SK-N-SH treated with all-trans-retinoic acid at 6 μM for 48 hours (cell line): Measurements from ENCODE around the gene NF1.

ENCODE experiments used
- ATAC-seq: fragments of 200-7000 bp; cut with Tn5 transposase; 3 replicates; pipeline ENCODE4 v1.9.1; 2020; ENCODE audit warnings: mild to moderate bottlenecking, moderate library complexity
- ARNTL ChIP-seq: fragments of 450-650 bp; formaldehyde crosslinking; IDR thresholded peaks from 2 replicates; pipeline ENCODE4 v1.5.0; 2020; ENCODE audit warnings: low read depth, mild to moderate bottlenecking, moderate library complexity, borderline replicate concordance
- BACH2 ChIP-seq: fragments of 250-450 bp; sonication (Bioruptor Pico); IDR thresholded peaks from 2 replicates; pipeline ENCODE4 v1.9.0; 2021; ENCODE audit warnings: mild to moderate bottlenecking, borderline replicate concordance
- ESRRG ChIP-seq: fragments of 250-450 bp; sonication (Bioruptor Pico); IDR thresholded peaks from 2 replicates; pipeline ENCODE4 v1.6.1; 2021; ENCODE audit warnings: mild to moderate bottlenecking
- ISL1 ChIP-seq: fragments of 250-450 bp; sonication (Bioruptor Pico); IDR thresholded peaks from 2 replicates; pipeline ENCODE4 v2.1.2; 2022; ENCODE audit warnings: mild to moderate bottlenecking, moderate library complexity
- OSR1 ChIP-seq: fragments of 250-450 bp; sonication (Bioruptor Pico); IDR thresholded peaks from 2 replicates; pipeline ENCODE4 v1.8.0; 2022; ENCODE audit warnings: moderate library complexity, mild to moderate bottlenecking, inconsistent platforms
- PATZ1 ChIP-seq: fragments of 250-450 bp; sonication (Bioruptor Pico); IDR thresholded peaks from 2 replicates; pipeline ENCODE4 v1.8.0; 2020; ENCODE audit warnings: mild to moderate bottlenecking, moderate library complexity, borderline replicate concordance
- POU6F1 ChIP-seq: fragments of 250-450 bp; sonication (Bioruptor Pico); IDR thresholded peaks from 2 replicates; pipeline ENCODE4 v1.8.0; 2021; ENCODE audit warnings: low read depth, mild to moderate bottlenecking, moderate library complexity, borderline replicate concordance
- PPARA ChIP-seq: fragments of 250-450 bp; sonication (Bioruptor Pico); IDR thresholded peaks from 2 replicates; pipeline ENCODE4 v1.5.0; 2020; ENCODE audit warnings: mild to moderate bottlenecking, borderline replicate concordance
- RARB ChIP-seq: fragments of 250-450 bp; sonication (Bioruptor Pico); IDR thresholded peaks from 2 replicates; pipeline ENCODE4 v1.8.0; 2021; ENCODE audit warnings: mild to moderate bottlenecking, moderate library complexity
- SNAI2 ChIP-seq: fragments of 250-450 bp; sonication (Bioruptor Pico); IDR thresholded peaks from 2 replicates; pipeline ENCODE4 v1.5.0; 2020; ENCODE audit warnings: mild to moderate bottlenecking, moderate library complexity
- TCF4 ChIP-seq: fragments of 250-450 bp; sonication (Bioruptor Pico); IDR thresholded peaks from 2 replicates; pipeline ENCODE4 v1.8.0; 2021; ENCODE audit warnings: mild to moderate bottlenecking, moderate library complexity, borderline replicate concordance
- TOX ChIP-seq: fragments of 250-450 bp; sonication (Bioruptor Pico); IDR thresholded peaks from 2 replicates; pipeline ENCODE4 v1.8.0; 2021; ENCODE audit warnings: mild to moderate bottlenecking, moderate library complexity, borderline replicate concordance
- ZC3H10 ChIP-seq: fragments of 250-450 bp; sonication (Bioruptor Pico); IDR thresholded peaks from 2 replicates; pipeline ENCODE4 v1.5.1; 2021; ENCODE audit warnings: mild to moderate bottlenecking, moderate library complexity
- ZFP30 ChIP-seq: fragments of 450-650 bp; formaldehyde crosslinking; IDR thresholded peaks from 2 replicates; pipeline ENCODE4 v1.5.0; 2022; ENCODE audit warnings: mild to moderate bottlenecking, moderate library complexity
- ZNF565 ChIP-seq: fragments of 450-650 bp; formaldehyde crosslinking; conservative IDR thresholded peaks from 2 replicates; pipeline ENCODE4 v1.5.0; 2020; ENCODE audit warnings: low read depth, mild to moderate bottlenecking, moderate library complexity
- ZNF70 ChIP-seq: fragments of 450-650 bp; formaldehyde crosslinking; IDR thresholded peaks from 2 replicates; pipeline ENCODE4 v1.5.0; 2020; ENCODE audit warnings: mild to moderate bottlenecking, moderate library complexity
- ZNF8 ChIP-seq: fragments of 450-650 bp; formaldehyde crosslinking; IDR thresholded peaks from 2 replicates; pipeline ENCODE4 v1.5.0; 2020; ENCODE audit warnings: mild to moderate bottlenecking, moderate library complexity
- TF ChIP-seq, protein P1 (sequence below): fragments of 250-450 bp; sonication (Bioruptor Pico); IDR thresholded peaks from 2 replicates; pipeline ENCODE4 v1.5.1; 2020; ENCODE audit warnings: low read depth, mild to moderate bottlenecking, moderate library complexity
- TF ChIP-seq, protein P2 (sequence below): fragments of 250-450 bp; sonication (Bioruptor Pico); IDR thresholded peaks from 2 replicates; pipeline ENCODE4 v1.5.1; 2021; ENCODE audit warnings: mild to moderate bottlenecking, moderate library complexity
- TF ChIP-seq, protein P3 (sequence below): fragments of 250-450 bp; sonication (Bioruptor Pico); IDR thresholded peaks from 2 replicates; pipeline ENCODE4 v1.5.0; 2020; ENCODE audit warnings: mild to moderate bottlenecking, moderate library complexity

The NF1 gene

GRCh38 chr17:31357091-31357490, 262.3 kb downstream of the NF1 start:
- no peak for ATAC-seq
- no peak for TF ChIP-seq ZFP30
- TF ChIP-seq BACH2 (CRISPR knock-in tag) = no peak
- TF ChIP-seq, protein P1, sequence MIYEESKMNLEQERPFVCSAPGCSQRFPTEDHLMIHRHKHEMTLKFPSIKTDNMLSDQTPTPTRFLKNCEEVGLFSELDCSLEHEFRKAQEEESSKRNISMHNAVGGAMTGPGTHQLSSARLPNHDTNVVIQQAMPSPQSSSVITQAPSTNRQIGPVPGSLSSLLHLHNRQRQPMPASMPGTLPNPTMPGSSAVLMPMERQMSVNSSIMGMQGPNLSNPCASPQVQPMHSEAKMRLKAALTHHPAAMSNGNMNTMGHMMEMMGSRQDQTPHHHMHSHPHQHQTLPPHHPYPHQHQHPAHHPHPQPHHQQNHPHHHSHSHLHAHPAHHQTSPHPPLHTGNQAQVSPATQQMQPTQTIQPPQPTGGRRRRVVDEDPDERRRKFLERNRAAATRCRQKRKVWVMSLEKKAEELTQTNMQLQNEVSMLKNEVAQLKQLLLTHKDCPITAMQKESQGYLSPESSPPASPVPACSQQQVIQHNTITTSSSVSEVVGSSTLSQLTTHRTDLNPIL (CRISPR knock-in tag) = no peak
- TF ChIP-seq, protein P2, sequence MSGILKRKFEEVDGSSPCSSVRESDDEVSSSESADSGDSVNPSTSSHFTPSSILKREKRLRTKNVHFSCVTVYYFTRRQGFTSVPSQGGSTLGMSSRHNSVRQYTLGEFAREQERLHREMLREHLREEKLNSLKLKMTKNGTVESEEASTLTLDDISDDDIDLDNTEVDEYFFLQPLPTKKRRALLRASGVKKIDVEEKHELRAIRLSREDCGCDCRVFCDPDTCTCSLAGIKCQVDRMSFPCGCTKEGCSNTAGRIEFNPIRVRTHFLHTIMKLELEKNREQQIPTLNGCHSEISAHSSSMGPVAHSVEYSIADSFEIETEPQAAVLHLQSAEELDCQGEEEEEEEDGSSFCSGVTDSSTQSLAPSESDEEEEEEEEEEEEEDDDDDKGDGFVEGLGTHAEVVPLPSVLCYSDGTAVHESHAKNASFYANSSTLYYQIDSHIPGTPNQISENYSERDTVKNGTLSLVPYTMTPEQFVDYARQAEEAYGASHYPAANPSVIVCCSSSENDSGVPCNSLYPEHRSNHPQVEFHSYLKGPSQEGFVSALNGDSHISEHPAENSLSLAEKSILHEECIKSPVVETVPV (CRISPR knock-in tag) = no peak
- no peak for TF ChIP-seq SNAI2 (CRISPR knock-in tag)
- no peak for TF ChIP-seq ARNTL (CRISPR knock-in tag)
- TF ChIP-seq ISL1 (CRISPR knock-in tag) = no peak
- no peak for TF ChIP-seq ZNF70
- TF ChIP-seq ZNF565 (CRISPR knock-in tag) = no peak
- TF ChIP-seq TCF4 (CRISPR knock-in tag) = no peak
- TF ChIP-seq, protein P3, sequence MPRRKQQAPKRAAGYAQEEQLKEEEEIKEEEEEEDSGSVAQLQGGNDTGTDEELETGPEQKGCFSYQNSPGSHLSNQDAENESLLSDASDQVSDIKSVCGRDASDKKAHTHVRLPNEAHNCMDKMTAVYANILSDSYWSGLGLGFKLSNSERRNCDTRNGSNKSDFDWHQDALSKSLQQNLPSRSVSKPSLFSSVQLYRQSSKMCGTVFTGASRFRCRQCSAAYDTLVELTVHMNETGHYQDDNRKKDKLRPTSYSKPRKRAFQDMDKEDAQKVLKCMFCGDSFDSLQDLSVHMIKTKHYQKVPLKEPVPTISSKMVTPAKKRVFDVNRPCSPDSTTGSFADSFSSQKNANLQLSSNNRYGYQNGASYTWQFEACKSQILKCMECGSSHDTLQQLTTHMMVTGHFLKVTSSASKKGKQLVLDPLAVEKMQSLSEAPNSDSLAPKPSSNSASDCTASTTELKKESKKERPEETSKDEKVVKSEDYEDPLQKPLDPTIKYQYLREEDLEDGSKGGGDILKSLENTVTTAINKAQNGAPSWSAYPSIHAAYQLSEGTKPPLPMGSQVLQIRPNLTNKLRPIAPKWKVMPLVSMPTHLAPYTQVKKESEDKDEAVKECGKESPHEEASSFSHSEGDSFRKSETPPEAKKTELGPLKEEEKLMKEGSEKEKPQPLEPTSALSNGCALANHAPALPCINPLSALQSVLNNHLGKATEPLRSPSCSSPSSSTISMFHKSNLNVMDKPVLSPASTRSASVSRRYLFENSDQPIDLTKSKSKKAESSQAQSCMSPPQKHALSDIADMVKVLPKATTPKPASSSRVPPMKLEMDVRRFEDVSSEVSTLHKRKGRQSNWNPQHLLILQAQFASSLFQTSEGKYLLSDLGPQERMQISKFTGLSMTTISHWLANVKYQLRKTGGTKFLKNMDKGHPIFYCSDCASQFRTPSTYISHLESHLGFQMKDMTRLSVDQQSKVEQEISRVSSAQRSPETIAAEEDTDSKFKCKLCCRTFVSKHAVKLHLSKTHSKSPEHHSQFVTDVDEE (CRISPR knock-in tag) = no peak
- TF ChIP-seq POU6F1 = no peak
- TF ChIP-seq TOX (CRISPR knock-in tag) = no peak
- TF ChIP-seq ZNF8 (CRISPR knock-in tag) = no peak
- TF ChIP-seq ZC3H10 (CRISPR knock-in tag) = no peak
- no peak for TF ChIP-seq PATZ1
- no peak for TF ChIP-seq RARB (CRISPR knock-in tag)
- no peak for TF ChIP-seq ESRRG (CRISPR knock-in tag)
- TF ChIP-seq OSR1 = no peak

GRCh38 chr17:31357839-31358394, 263.1 kb downstream of the NF1 start:
- TF ChIP-seq OSR1 = no peak
- no peak for TF ChIP-seq ZNF8 (CRISPR knock-in tag)
- no peak for TF ChIP-seq PPARA (CRISPR knock-in tag)
- no peak for TF ChIP-seq ARNTL (CRISPR knock-in tag)
- no peak for TF ChIP-seq POU6F1
- no peak for TF ChIP-seq ZNF70
- no peak for TF ChIP-seq BACH2 (CRISPR knock-in tag)
- TF ChIP-seq ZFP30 = no peak
- TF ChIP-seq ZC3H10 (CRISPR knock-in tag) = no peak
- TF ChIP-seq ZNF565 (CRISPR knock-in tag) = no peak
- TF ChIP-seq, protein P2 (CRISPR knock-in tag) = no peak
- TF ChIP-seq ESRRG (CRISPR knock-in tag) = no peak
- no peak for TF ChIP-seq TCF4 (CRISPR knock-in tag)
- TF ChIP-seq, protein P3 (CRISPR knock-in tag) = no peak
- ATAC-seq = no peak
